ENCODE results near the gene QRICH2. TPM values are rescaled to one million over a fixed set of nuclear protein-coding genes. Genes with fewer than 3 reads are reported as not detected.

QRICH2 gene
- total RNA-seq, 4 donors from 2014 or later, result 2.0 to 8.4 (median 5.2) TPM

GRCh38 chr17:76278952-76279741 is 28.9 kb downstream of the QRICH2 start:
- Histone ChIP-seq H3K36me3 (peaks cover 0 to 44% (median 0%) of the 10 kb centered on the region in 3 donors), H3K27me3 (no peaks in the 10 kb centered on the region), H3K4me1 (peaks cover 0 to 10% (median 4%) of the 10 kb centered on the region in 4 donors), H3K9me3 (no peaks in the 10 kb centered on the region), H3K4me3 (no peak overlapping the region), H3K27ac (no peak overlapping the region)
- 60 to 69% methylated on average over 25 of the region's 28 CpGs for WGBS, 2 donors
- peak; percentile 89 to 93 for DNase-seq (ENCODE audit: low spot score in 2 of 2)
- TF ChIP-seq EP300 (IDR thresholded peaks at IDR 0.05) (peak in 1 of 2 donors; percentile 44), POLR2A (IDR thresholded peaks at IDR 0.05) (no peak), CTCF (IDR thresholded peaks at IDR 0.05) (peak; percentile 93 to 99 (median 98))

DNA sequence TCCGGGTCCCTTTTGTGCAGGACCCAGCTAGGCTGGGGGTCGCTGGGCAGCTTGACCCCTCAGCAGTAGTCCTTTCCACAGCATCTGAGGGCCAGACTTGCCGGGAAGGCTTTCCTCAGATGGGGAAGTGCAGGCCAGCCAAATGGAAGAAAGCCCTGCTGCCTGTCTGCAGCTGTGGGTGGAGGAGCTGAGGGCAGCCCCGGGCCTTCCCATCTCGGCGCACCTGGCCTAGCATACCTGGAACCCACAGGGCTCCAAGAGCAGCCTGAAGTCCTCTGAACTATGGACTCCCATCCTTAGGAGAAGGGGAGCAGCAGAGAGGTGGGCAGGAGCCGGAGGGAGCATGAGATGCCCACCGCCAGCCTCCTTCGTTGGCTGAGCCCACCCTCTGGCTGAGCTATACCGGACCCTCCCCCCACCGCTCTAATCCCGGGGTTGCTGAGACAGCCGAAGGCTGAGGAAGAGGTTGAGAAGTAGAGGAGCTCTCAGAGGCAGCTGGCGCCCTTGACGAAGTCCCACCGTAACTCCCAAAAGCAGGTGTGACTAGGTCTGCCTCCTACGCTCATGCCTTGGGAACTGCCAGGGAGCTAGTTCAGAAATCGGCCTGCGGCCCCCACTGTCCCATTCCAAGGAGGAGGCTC is 29.7 kb downstream of the QRICH2 start:
- Histone ChIP-seq H3K4me3 (no peak overlapping the region), H3K9me3 (no peaks in the 10 kb centered on the region), H3K36me3 (peaks cover 0 to 44% (median 0%) of the 10 kb centered on the region in 3 donors), H3K4me1 (peaks cover 0 to 18% (median 6%) of the 10 kb centered on the region in 4 donors), H3K27ac (no peak overlapping the region), H3K27me3 (no peaks in the 10 kb centered on the region)
- TF ChIP-seq CTCF (IDR thresholded peaks at IDR 0.05), result no peak
- no peak for TF ChIP-seq EP300 (IDR thresholded peaks at IDR 0.05)
- no peak for TF ChIP-seq POLR2A (IDR thresholded peaks at IDR 0.05)
- WGBS, 2 donors, result 85 to 90% methylated on average over 15 to 18 of the region's 19 CpGs
- DNase-seq (ENCODE audit: low spot score in 2 of 2), result no peak

GRCh38 chr17:76277300-76278267 is 30.5 kb downstream of the QRICH2 start:
- H3K27ac ChIP-seq, result no peak overlapping the region
- no peaks in the 10 kb centered on the region for H3K27me3 ChIP-seq
- H3K4me1 ChIP-seq, result peaks cover 0 to 26% (median 10%) of the 10 kb centered on the region in 4 donors
- no peak for TF ChIP-seq POLR2A (IDR thresholded peaks at IDR 0.05)
- no peak for TF ChIP-seq EP300 (IDR thresholded peaks at IDR 0.05)
- TF ChIP-seq CTCF (IDR thresholded peaks at IDR 0.05), result no peak
- peaks cover 0 to 37% (median 0%) of the 10 kb centered on the region in 3 donors for H3K36me3 ChIP-seq
- H3K9me3 ChIP-seq, result no peaks in the 10 kb centered on the region
- H3K4me3 ChIP-seq, result no peak overlapping the region
- no peak for DNase-seq (ENCODE audit: low spot score in 2 of 2)
- WGBS, 2 donors, result 86 to 87% methylated on average over 24 to 31 of the region's 31 CpGs

GRCh38 chr17:76276461-76277299 is 31.4 kb downstream of the QRICH2 start:
- H3K36me3 ChIP-seq, result peaks cover 0 to 34% (median 0%) of the 10 kb centered on the region in 3 donors
- H3K9me3 ChIP-seq, result no peaks in the 10 kb centered on the region
- 85 to 91% methylated on average over 16 to 18 of the region's 19 CpGs for WGBS, 2 donors
- no peak overlapping the region for H3K4me3 ChIP-seq
- peak overlapping the region in 2 of 4 donors; percentile 46 to 50 for H3K27ac ChIP-seq
- no peak for DNase-seq (ENCODE audit: low spot score in 2 of 2)
- TF ChIP-seq EP300 (IDR thresholded peaks at IDR 0.05) (no peak), POLR2A (IDR thresholded peaks at IDR 0.05) (no peak), CTCF (IDR thresholded peaks at IDR 0.05) (no peak)
- H3K4me1 ChIP-seq, result peaks cover 2 to 35% (median 19%) of the 10 kb centered on the region in 4 donors
- H3K27me3 ChIP-seq, result no peaks in the 10 kb centered on the region

Data from tibial nerve (tissue), 4 donors.